K562 (cell line): ENCODE measurements around the gene TEX13C. TPM values are rescaled to one million over a fixed set of nuclear protein-coding genes. Genes with fewer than 3 reads are reported as not detected.

ENCODE experiments used
- ATF7 ChIP-seq: fragments of 450-650 bp; IDR thresholded peaks from 2 replicates; pipeline ENCODE4 v1.7.1; 2014; ENCODE audit warnings: mild to moderate bottlenecking, moderate library complexity
- CHD4 ChIP-seq: fragments of 200-600 bp; sonication (generic); IDR thresholded peaks from 3 replicates; pipeline ENCODE4 v1.6.1; 2012; ENCODE audit warnings: low read depth, mild to moderate bottlenecking, mixed read lengths, low read length, inconsistent platforms; ENCODE audit not compliant: insufficient read depth, insufficient replicate concordance, poor library complexity, severe bottlenecking
- CTCF ChIP-seq, 3 experiments: IDR thresholded peaks in 2 of 3; conservative IDR thresholded peaks in 1 of 3; 2 replicates each; pipeline ENCODE4 v1.5.1; 2011 to 2012; ENCODE audit warnings: low read length in 3 of 3, mild to moderate bottlenecking in 3 of 3, control low read depth in 2 of 3, improper control_type of control experiment in 1 of 3, inconsistent platforms in 1 of 3, low read depth in 1 of 3, mixed read lengths in 1 of 3, moderate library complexity in 1 of 3; ENCODE audit not compliant: insufficient read depth in 2 of 3
- E4F1 ChIP-seq: fragments of 250-450 bp; sonication (Bioruptor Pico); IDR thresholded peaks from 2 replicates; pipeline ENCODE4 v1.5.0; 2021; ENCODE audit warnings: mild to moderate bottlenecking, borderline replicate concordance
- HDGF ChIP-seq: fragments of 450-650 bp; IDR thresholded peaks from 2 replicates; pipeline ENCODE4 v1.6.1; 2016
- NCOA6 ChIP-seq: fragments of 450-650 bp; IDR thresholded peaks from 2 replicates; pipeline ENCODE4 v1.6.1; 2017; ENCODE audit warnings: mild to moderate bottlenecking
- REST ChIP-seq, 2 experiments: fragments of 450-650 bp; formaldehyde crosslinking in 1 of 2; IDR thresholded peaks; 2 replicates each; pipeline versions ENCODE4 v1.4.0 to v1.6.1; 2014 to 2020; ENCODE audit warnings: mild to moderate bottlenecking in 2 of 2, borderline replicate concordance in 1 of 2, low read depth in 1 of 2
- ZNF263 ChIP-seq: sonication (generic); formaldehyde crosslinking; IDR thresholded peaks from 2 replicates; pipeline ENCODE4 v1.8.0; 2022; ENCODE audit warnings: mild to moderate bottlenecking, missing genetic modification reagents, borderline replicate concordance
- ZNF778 ChIP-seq: fragments of 450-650 bp; formaldehyde crosslinking; IDR thresholded peaks from 2 replicates; pipeline ENCODE4 v1.4.0; 2020; ENCODE audit warnings: mild to moderate bottlenecking, moderate library complexity
- polyA plus RNA-seq, 8 experiments: library from polyadenylated mRNA; depleted of rRNA in 4 of 8; stranded (reverse) in 5 of 8; unstranded in 3 of 8; fragments of >200 nt; fragmentation: Nextera tagmentation in 2 of 8; fragmentation: Illumina TruSeq in 1 of 8; extraction: Ambion mirVana in 2 of 8; extraction: Trizol in 1 of 8; gene quantifications; 2 replicates each; pipeline versions ENCODE4 v1.2.1 to v1.2.3, GENCODE V29; 2011 to 2014; ENCODE audit warnings: inconsistent platforms in 1 of 8, missing spikeins in 1 of 8
- total RNA-seq, 7 experiments: library from RNA; depleted of rRNA in 6 of 7; stranded (reverse); fragments of >200 nt in 6 of 7; fragmentation: Illumina TruSeq in 2 of 7; extraction: Trizol in 2 of 7; gene quantifications; 2 replicates each; pipeline versions ENCODE4 v1.2.1 to v1.2.3, GENCODE V29; 2011 to 2021; ENCODE audit warnings: low replicate concordance in 1 of 7
- TF ChIP-seq, protein P1 (sequence below): sonication (generic); formaldehyde crosslinking; IDR thresholded peaks from 2 replicates; pipeline ENCODE4 v1.9.0; 2022; ENCODE audit warnings: mild to moderate bottlenecking, missing genetic modification reagents

Gene TEX13C
- total and polyA plus RNA-seq, 9 of the 15 experiments (the other 6 are each of a cell fraction or from before 2014, with no cell fraction given), result not detected

DNA sequence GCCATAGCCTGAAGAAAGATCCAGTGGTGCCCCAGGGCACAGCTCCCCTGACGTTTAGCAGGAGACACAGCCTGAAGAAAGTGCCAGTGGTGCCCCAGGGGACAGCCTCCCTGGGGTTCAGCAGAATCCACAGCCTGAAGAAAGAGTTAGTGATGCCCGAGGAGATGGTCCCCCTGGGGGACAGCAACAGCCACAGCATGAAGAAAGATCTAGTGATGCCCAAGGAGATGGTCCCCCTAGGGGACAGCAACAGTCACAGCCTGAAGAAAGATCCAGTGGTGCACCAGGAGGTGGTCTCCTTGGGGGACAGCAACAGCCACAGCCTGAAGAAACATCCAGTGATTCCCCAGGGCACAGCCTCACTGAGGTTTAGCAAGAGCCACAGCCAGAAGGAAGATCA lies 2.8 kb downstream of the TEX13C start (continued):
- TF ChIP-seq HDGF (no peak), E4F1 (CRISPR knock-in tag) (no peak), ZNF263 (CRISPR knock-in tag) (no peak), NCOA6 (no peak), ATF7 (no peak), CTCF (IDR thresholded peaks at IDR 0.05 in 2 of 3, conservative IDR thresholded peaks at IDR 0.05 in 1 of 3; ENCODE audit: insufficient read depth in 2 of 3, low read depth in 1 of 3, low read length in 3 of 3) (peak; percentile 40 to 93 (median 64); a peak in 5 of 6 replicates), CHD4 (no peak), ZNF778 (CRISPR knock-in tag) (no peak), REST (IDR thresholded peaks at IDR 0.05; ENCODE audit: borderline replicate concordance) (no peak), REST (CRISPR knock-in tag; IDR thresholded peaks at IDR 0.05; ENCODE audit: low read depth) (no peak)
- TF ChIP-seq, protein P1, sequence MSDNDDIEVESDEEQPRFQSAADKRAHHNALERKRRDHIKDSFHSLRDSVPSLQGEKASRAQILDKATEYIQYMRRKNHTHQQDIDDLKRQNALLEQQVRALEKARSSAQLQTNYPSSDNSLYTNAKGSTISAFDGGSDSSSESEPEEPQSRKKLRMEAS (CRISPR knock-in tag), result no peak
